C4-2B (cell line): ENCODE data around the gene CCDC186.

ENCODE experiments used
- CTCF ChIP-seq: fragments of 450-650 bp; conservative IDR thresholded peaks from 2 replicates; pipeline ENCODE4 v1.5.1; 2017; ENCODE audit warnings: mild to moderate bottlenecking
- ZFX ChIP-seq: fragments of 450-650 bp; IDR thresholded peaks from 2 replicates; pipeline ENCODE4 v1.6.1; 2017

GRCh38 chr10:114184276-114184675 lies 10.3 kb upstream of the CCDC186 start:
- TF ChIP-seq CTCF: no peak
- no peak for TF ChIP-seq ZFX
